Esophagus squamous epithelium (tissue), 5 donors: ENCODE data around the gene MEOX2. TPM values are rescaled to one million over a fixed set of nuclear protein-coding genes. Genes with fewer than 3 reads are reported as not detected.

ENCODE experiments used
- DNase-seq: peaks from one replicate; lab custom pipeline; 2025; lab: John Stamatoyannopoulos, UW
- H3K27ac ChIP-seq, 4 donors: fragments of 200-600 bp; sonication (generic); one replicate each; pipeline ENCODE4 v1.5.1; 2016 to 2019; ENCODE audit warnings: mild to moderate bottlenecking in 1 of 4
- H3K27me3 ChIP-seq, 4 donors: fragments of 200-600 bp; sonication (generic); 1 replicate in 3 of 4; 2 replicates in 1 of 4; pipeline versions ENCODE4 v1.5.1 to v1.6.0; 2017 to 2021; ENCODE audit warnings: antibody characterized with exemption in 1 of 4
- H3K36me3 ChIP-seq, 3 donors: fragments of 200-600 bp; sonication (generic); one replicate each; pipeline ENCODE4 v1.5.1; 2016 to 2019
- H3K4me1 ChIP-seq, 3 donors: fragments of 200-600 bp; sonication (generic); one replicate each; pipeline ENCODE4 v1.5.1; 2017 to 2019
- H3K4me3 ChIP-seq, 4 donors: fragments of 200-600 bp; sonication (generic); 1 replicate in 3 of 4; 2 replicates in 1 of 4; pipeline ENCODE4 v1.5.1; 2016 to 2019; ENCODE audit warnings: mild to moderate bottlenecking in 2 of 4, moderate library complexity in 1 of 4
- H3K9me3 ChIP-seq, 3 donors: fragments of 200-600 bp; sonication (generic); one replicate each; pipeline ENCODE4 v1.5.1; 2016 to 2019
- CTCF ChIP-seq, 6 experiments: fragments of 450-650 bp in 4 of 6; fragments of 200-600 bp in 2 of 6; sonication (generic) in 2 of 6; IDR thresholded peaks; one replicate each; pipeline ENCODE4 v1.5.1; 2016 to 2019; ENCODE audit warnings: antibody characterized with exemption in 6 of 6, mild to moderate bottlenecking in 4 of 6, moderate library complexity in 4 of 6
- POLR2A ChIP-seq, 4 donors: fragments of 450-650 bp; IDR thresholded peaks; one replicate each; pipeline ENCODE4 v1.6.1; 2017; ENCODE audit warnings: antibody characterized with exemption in 4 of 4, mild to moderate bottlenecking in 4 of 4, moderate library complexity in 3 of 4
- WGBS, 2 donors: methylation state at CpG; one replicate each; pipeline ENCODE4 v1.1.5; 2018; 5-methylcytosine and 5-hydroxymethylcytosine counted together
- intact Hi-C: fragments of 100-400 bp; cut with DNase I; formaldehyde crosslinking; loops from one replicate; pipeline ENCODE4 v1.15.0; 2022
- total RNA-seq, 4 donors: library from RNA; depleted of rRNA; stranded (reverse); fragments of >200 nt; gene quantifications; one replicate each; pipeline ENCODE4 v1.1.0, GENCODE V29; 2016
- donor health status: DM: yes; HTN: yes; CAD: no.

MEOX2 gene
- total RNA-seq, 4 donors from 2014 or later: 0.19 to 3.2 (median 2.0) TPM

DNA sequence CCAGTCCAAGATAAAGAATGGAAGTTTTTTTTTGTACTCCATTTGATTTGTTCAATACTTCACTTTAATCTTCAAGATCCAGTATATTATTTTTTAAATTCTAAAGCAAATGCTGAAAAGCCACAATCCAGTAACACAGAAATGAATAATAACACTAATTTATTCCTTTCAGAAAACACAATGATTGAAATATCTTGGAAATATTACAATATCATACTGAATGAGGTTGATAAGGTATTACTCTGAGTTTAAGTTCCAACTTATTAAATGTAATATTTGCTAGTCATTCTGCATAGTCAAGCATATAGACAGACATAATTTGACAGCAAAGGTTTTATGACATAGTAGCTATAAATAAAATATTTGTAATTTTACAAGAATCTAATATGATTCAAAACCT, 4.4 kb downstream of the MEOX2 start:
- Histone ChIP-seq H3K4me1 (peaks cover 0 to 9% (median 2%) of the 10 kb centered on the region in 3 donors), H3K36me3 (no peaks in the 10 kb centered on the region), H3K27me3 (peaks cover 0 to 31% (median 2%) of the 10 kb centered on the region in 4 donors), H3K9me3 (no peaks in the 10 kb centered on the region), H3K27ac (peak overlapping the region in 2 of 4 donors; percentile 46 to 84), H3K4me3 (peak overlapping the region in 1 of 4 donors; percentile 38)
- DNase-seq: no peak
- intact Hi-C loops: no loop called here
- TF ChIP-seq POLR2A (IDR thresholded peaks at IDR 0.05): no peak
- no peak for TF ChIP-seq CTCF (IDR thresholded peaks at IDR 0.05)

DNA sequence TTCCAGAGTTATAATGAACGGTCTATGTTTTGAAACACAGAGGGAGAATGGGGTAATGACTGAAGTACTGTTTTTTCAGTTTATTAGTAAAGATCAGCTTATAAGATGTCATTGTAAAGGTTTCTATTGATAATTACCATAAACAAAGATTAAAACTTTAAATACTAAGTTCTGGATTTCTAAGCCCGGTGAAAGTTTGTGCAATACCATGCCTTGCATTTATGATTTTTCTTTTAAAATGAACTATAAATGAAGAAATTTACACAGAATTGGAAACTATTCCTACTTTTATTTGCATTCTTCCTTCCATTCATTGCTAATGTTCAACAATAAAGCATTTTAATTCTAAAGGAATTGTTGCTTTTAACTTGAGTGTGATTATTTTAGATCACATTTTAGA, 4.9 kb downstream of the MEOX2 start:
- Histone ChIP-seq H3K4me1 (peaks cover 0 to 8% (median 2%) of the 10 kb centered on the region in 3 donors), H3K27me3 (peaks cover 0 to 26% (median 2%) of the 10 kb centered on the region in 4 donors), H3K4me3 (peak overlapping the region in 1 of 4 donors; percentile 38), H3K36me3 (no peaks in the 10 kb centered on the region), H3K9me3 (no peaks in the 10 kb centered on the region), H3K27ac (peak overlapping the region in 2 of 4 donors; percentile 46 to 84)
- no peak for DNase-seq
- 67 to 75% methylated on average over 2 of the region's 2 CpGs for WGBS, 2 donors
- TF ChIP-seq POLR2A (IDR thresholded peaks at IDR 0.05) (no peak), CTCF (IDR thresholded peaks at IDR 0.05) (no peak)
- intact Hi-C loops: no loop called here

- peak overlapping the region in 1 of 4 donors; percentile 38 for H3K4me3 ChIP-seq
- WGBS, 2 donors: 61 to 65% methylated on average over 1 of the region's 1 CpG
- H3K4me1 ChIP-seq: peaks cover 0 to 5% (median 2%) of the 10 kb centered on the region in 3 donors
- intact Hi-C loops: no loop called here
- peak overlapping the region in 1 of 4 donors; percentile 84 for H3K27ac ChIP-seq
- H3K36me3 ChIP-seq: no peaks in the 10 kb centered on the region
- DNase-seq: no peak
- TF ChIP-seq POLR2A (IDR thresholded peaks at IDR 0.05): no peak
- TF ChIP-seq CTCF (IDR thresholded peaks at IDR 0.05): no peak
- peaks cover 0 to 22% (median 2%) of the 10 kb centered on the region in 4 donors for H3K27me3 ChIP-seq
- H3K9me3 ChIP-seq: no peaks in the 10 kb centered on the region
These were observed 5.3 kb downstream of the MEOX2 start for GRCh38 chr7:15681186-15681585.

DNA sequence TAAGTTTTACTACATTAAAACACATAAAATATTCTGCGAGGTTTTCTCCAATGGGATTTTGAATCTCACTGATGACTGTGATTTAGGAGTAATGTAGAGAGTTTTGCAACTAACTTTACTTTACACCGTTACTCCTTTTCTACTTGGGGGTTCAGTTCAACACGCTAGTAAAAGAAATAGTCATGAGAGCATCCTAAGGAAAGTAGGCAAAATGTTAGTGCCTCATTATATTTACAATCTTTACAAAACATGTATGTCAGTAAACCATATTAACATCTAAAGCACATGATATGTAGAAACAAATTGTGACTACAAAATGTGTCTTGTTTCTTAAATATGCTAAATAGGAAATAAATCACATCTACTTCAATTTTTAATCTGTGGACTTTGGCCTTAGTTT, 6.0 kb downstream of the MEOX2 start:
- Histone ChIP-seq H3K27ac (no peak overlapping the region), H3K4me3 (peak overlapping the region in 1 of 4 donors; percentile 38)

DNA sequence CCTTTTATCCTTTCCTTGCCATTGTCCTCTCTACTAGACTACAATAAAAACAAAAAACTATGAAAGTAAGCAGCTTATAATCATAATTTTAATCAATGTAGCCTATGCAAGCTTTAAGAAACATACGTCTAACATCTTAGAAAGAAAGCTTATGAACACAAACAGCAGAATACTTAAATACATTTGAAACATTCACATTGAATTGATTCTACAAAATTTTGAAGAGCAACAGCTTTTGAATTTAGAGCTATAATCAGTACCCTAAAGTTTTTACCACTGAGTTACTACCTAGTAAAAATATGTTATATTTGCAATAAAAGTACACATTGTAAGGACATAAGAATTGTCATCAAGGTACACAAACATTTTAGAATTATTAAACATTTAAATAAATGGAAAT, 7.2 kb downstream of the MEOX2 start:
- WGBS, 2 donors: 82 to 83% methylated on average over 1 of the region's 1 CpG
- DNase-seq: no peak
- H3K9me3 ChIP-seq: no peaks in the 10 kb centered on the region
- intact Hi-C loops: no loop called here
- H3K4me3 ChIP-seq: no peak overlapping the region
- H3K27me3 ChIP-seq: peaks cover 0 to 3% (median 0%) of the 10 kb centered on the region in 4 donors
- H3K36me3 ChIP-seq: no peaks in the 10 kb centered on the region
- H3K27ac ChIP-seq: no peak overlapping the region
- H3K4me1 ChIP-seq: no peaks in the 10 kb centered on the region
- TF ChIP-seq CTCF (IDR thresholded peaks at IDR 0.05) (no peak), POLR2A (IDR thresholded peaks at IDR 0.05) (no peak)

More for the DNA sequence above, 6.0 kb downstream of the MEOX2 start:
- H3K27me3 ChIP-seq: peaks cover 0 to 15% (median 0%) of the 10 kb centered on the region in 4 donors
- WGBS, 2 donors: 63 to 87% methylated on average over 3 of the region's 3 CpGs
- no peaks in the 10 kb centered on the region for H3K9me3 ChIP-seq
- no peak for TF ChIP-seq CTCF (IDR thresholded peaks at IDR 0.05)
- no peak for TF ChIP-seq POLR2A (IDR thresholded peaks at IDR 0.05)
- no peaks in the 10 kb centered on the region for H3K36me3 ChIP-seq
- peaks cover 0 to 2% (median 0%) of the 10 kb centered on the region in 3 donors for H3K4me1 ChIP-seq
- no peak for DNase-seq
- intact Hi-C loops: no loop called here
